SK-N-MC (cell line): ENCODE results near the gene DYNLRB2.

Experiments
- EZH2 ChIP-seq: fragments of 200-600 bp; sonication (generic); IDR thresholded peaks from one replicate; pipeline ENCODE4 v1.6.1; 2017; ENCODE audit warnings: antibody characterized with exemption
- FOXP2 ChIP-seq: optimal IDR thresholded peaks from 2 replicates; pipeline ENCODE3; 2011; ENCODE audit warnings: mild to moderate bottlenecking, moderate library complexity; ENCODE audit not compliant: insufficient read depth; ENCODE audit errors: extremely low read length, control extremely low read depth
- POLR2AphosphoS5 ChIP-seq: IDR thresholded peaks from 2 replicates; pipeline ENCODE4 v1.6.1; 2012; ENCODE audit warnings: mild to moderate bottlenecking, low read depth, low read length, borderline replicate concordance

- no peak for TF ChIP-seq EZH2
- TF ChIP-seq POLR2AphosphoS5, result no peak
- TF ChIP-seq FOXP2, result no peak
These were observed 22.3 kb downstream of the DYNLRB2 start for GRCh38 chr16:80563066-80563465.
